Left lung (tissue), 10 donors: ENCODE results near the gene WWTR1. TPM values are rescaled to one million over a fixed set of nuclear protein-coding genes. Genes with fewer than 3 reads are reported as not detected.

Experiments used
- ATAC-seq: fragments of 200-7000 bp; cut with Tn5 transposase; one replicate; pipeline ENCODE4 v1.9.1; 2020; ENCODE audit warnings: moderate library complexity
- DNase-seq, 4 donors: peaks; one replicate each; pipeline ENCODE4 v3.0.0-alpha.2; 2013 to 2020
- H3K27ac ChIP-seq, 2 donors: fragments of 200-600 bp; sonication (generic) in 1 of 2; one replicate each; pipeline versions ENCODE4 v1.5.0 to v1.8.0; 2020 to 2021
- H3K27me3 ChIP-seq, 2 donors: fragments of 200-600 bp; sonication (generic) in 1 of 2; one replicate each; pipeline versions ENCODE4 v1.5.0 to v1.8.0; 2020 to 2021
- H3K36me3 ChIP-seq, 2 donors: fragments of 200-600 bp; sonication (generic) in 1 of 2; one replicate each; pipeline versions ENCODE4 v1.5.0 to v1.8.0; 2020 to 2021
- H3K4me1 ChIP-seq, 2 donors: fragments of 200-600 bp; one replicate each; pipeline ENCODE4 v1.8.0; 2021
- H3K4me3 ChIP-seq, 2 donors: fragments of 200-600 bp; sonication (generic) in 1 of 2; one replicate each; pipeline versions ENCODE4 v1.5.0 to v1.8.0; 2020 to 2021; ENCODE audit warnings: mild to moderate bottlenecking in 1 of 2
- H3K9me3 ChIP-seq, 2 donors: fragments of 200-600 bp; sonication (generic) in 1 of 2; one replicate each; pipeline versions ENCODE4 v1.5.0 to v1.8.0; 2020 to 2021
- intact Hi-C, 2 donors: fragments of 100-400 bp; cut with DNase I; formaldehyde crosslinking; loops; one replicate each; pipeline versions ENCODE4 v1.11.2 to v1.14.2; 2022
- polyA plus RNA-seq, 6 donors: library from polyadenylated mRNA; unstranded; fragments of 120-200 nt; gene quantifications; one replicate each; pipeline ENCODE4 v1.2.1, GENCODE V29; 2013; ENCODE audit not compliant: insufficient read length in 6 of 6
- total RNA-seq, 2 donors: library from RNA; stranded (reverse); fragmentation: NEBNext Ultra II Directional; extraction: Animal tissue kit (Norgen Biotek cat#: 25700); gene quantifications; one replicate each; pipeline ENCODE4 v1.2.1, GENCODE V29; 2021
- TF ChIP-seq, protein P1 (sequence below), 2 donors: fragments of 200-600 bp; sonication (generic) in 1 of 2; IDR thresholded peaks; one replicate each; pipeline versions ENCODE4 v1.5.0 to v1.8.0; 2021; ENCODE audit warnings: antibody characterized with exemption in 2 of 2
- donor health status: DM: no; HTN: yes; CAD: no.
- donor health status: DM: no; HTN: no; CAD: no.

The WWTR1 gene
- total and polyA plus RNA-seq, 8 donors = 74.2 to 124 (median 107) TPM

DNA sequence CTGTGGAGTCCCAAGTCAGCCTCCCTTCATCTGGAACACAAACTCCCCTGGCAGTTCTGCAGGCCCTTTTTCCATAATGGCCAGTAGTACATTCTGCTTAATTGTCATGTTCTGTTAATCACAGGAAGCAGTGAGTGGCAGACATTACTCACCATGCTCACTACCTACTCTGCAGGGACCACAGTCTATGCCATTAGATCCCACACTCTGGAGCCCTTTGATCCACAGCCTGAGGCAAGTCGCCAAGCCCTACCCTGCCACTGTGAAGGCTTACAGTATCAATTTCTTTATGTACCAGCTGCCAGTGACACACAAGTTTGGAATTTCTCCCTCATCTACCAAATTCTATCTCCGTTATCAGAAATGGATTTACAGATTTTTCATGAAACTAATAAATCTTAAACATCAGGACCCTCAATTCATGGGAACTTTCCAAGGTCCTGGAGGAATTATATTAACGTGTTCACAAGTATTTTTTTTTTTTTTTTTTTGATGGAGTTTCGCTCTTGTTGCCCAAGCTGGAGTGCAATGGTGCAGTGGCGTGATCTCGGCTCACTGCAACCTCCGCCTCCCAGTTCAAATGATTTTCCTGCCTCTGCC is 20.6 kb upstream of the WWTR1 start:
- TF ChIP-seq, protein P1, sequence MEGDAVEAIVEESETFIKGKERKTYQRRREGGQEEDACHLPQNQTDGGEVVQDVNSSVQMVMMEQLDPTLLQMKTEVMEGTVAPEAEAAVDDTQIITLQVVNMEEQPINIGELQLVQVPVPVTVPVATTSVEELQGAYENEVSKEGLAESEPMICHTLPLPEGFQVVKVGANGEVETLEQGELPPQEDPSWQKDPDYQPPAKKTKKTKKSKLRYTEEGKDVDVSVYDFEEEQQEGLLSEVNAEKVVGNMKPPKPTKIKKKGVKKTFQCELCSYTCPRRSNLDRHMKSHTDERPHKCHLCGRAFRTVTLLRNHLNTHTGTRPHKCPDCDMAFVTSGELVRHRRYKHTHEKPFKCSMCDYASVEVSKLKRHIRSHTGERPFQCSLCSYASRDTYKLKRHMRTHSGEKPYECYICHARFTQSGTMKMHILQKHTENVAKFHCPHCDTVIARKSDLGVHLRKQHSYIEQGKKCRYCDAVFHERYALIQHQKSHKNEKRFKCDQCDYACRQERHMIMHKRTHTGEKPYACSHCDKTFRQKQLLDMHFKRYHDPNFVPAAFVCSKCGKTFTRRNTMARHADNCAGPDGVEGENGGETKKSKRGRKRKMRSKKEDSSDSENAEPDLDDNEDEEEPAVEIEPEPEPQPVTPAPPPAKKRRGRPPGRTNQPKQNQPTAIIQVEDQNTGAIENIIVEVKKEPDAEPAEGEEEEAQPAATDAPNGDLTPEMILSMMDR (IDR thresholded peaks at IDR 0.05) = no peak
- Histone ChIP-seq H3K36me3 (no peaks in the 10 kb centered on the region), H3K27me3 (no peaks in the 10 kb centered on the region), H3K9me3 (no peaks in the 10 kb centered on the region), H3K4me1 (no peaks in the 10 kb centered on the region), H3K4me3 (no peak overlapping the region), H3K27ac (no peak overlapping the region)
- intact Hi-C loops = no loop called here
- ATAC-seq (no peak), DNase-seq (no peak)

DNA sequence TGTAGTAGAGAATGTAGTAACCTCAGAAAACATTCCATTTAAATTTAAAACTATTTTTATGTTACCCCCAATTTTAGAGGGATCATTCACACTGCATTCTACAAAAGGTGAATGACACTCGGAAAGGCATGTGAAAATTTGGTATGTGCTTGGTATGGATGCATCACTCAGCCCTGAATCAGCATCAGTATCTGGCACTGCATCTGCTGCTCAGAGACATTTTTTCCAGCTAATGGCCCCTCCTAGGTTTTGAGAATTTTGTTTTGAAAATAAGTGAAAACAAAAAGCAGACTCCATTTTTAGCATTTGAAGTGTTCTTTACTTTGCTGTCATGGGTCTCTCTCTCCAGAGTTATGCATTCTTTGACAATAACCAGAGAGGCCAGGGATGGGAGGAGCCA is 15.6 kb upstream of the WWTR1 start:
- ATAC-seq = no peak
- H3K36me3 ChIP-seq = no peaks in the 10 kb centered on the region
- H3K27me3 ChIP-seq = no peaks in the 10 kb centered on the region
- H3K4me3 ChIP-seq = no peak overlapping the region
- TF ChIP-seq, protein P1 (IDR thresholded peaks at IDR 0.05) = no peak
- no peaks in the 10 kb centered on the region for H3K4me1 ChIP-seq
- intact Hi-C loops = no loop called here
- no peak for DNase-seq
- no peak overlapping the region for H3K27ac ChIP-seq
- no peaks in the 10 kb centered on the region for H3K9me3 ChIP-seq

DNA sequence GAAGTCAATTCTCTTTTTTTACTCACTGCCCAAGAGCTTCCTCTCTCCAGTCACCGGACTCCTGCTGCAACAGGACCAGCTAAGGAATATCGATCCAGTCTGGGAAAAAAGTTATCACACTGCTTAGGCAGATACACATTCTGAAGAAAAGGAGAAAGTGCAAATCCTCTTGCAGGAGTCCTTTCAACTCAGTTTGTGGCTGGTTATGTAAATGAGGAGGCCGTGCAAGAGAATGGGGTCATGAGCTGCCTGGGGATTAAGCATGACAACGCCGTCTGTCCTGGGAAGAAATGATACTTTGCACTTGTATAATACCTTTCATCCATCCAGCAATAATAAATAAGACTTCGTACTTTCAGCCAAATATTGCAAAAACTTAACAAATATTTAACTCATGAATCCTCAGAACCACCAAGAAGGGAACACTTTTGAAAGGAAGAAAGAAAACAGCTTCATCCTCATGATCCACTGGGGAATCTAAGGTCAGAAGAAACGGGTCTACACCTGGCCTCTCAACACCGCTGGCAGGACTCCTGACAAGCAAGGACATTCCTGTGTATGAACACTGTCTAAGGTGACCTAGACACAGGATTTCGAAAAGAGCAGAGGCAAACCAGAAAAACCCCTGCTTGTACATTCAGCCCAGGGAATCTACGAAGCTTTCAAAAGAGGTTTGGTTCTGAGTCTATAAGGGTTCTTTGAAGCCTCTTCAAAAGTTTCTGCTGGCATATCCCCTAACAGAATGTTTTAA is 13.1 kb upstream of the WWTR1 start:
- H3K4me1 ChIP-seq = no peaks in the 10 kb centered on the region
- H3K27ac ChIP-seq = no peak overlapping the region
- H3K36me3 ChIP-seq = no peaks in the 10 kb centered on the region
- no peaks in the 10 kb centered on the region for H3K27me3 ChIP-seq
- no peaks in the 10 kb centered on the region for H3K9me3 ChIP-seq
- TF ChIP-seq, protein P1 (IDR thresholded peaks at IDR 0.05) = no peak
- DNase-seq = no peak
- no peak for ATAC-seq
- H3K4me3 ChIP-seq = no peak overlapping the region
- intact Hi-C loops = no loop called here

DNA sequence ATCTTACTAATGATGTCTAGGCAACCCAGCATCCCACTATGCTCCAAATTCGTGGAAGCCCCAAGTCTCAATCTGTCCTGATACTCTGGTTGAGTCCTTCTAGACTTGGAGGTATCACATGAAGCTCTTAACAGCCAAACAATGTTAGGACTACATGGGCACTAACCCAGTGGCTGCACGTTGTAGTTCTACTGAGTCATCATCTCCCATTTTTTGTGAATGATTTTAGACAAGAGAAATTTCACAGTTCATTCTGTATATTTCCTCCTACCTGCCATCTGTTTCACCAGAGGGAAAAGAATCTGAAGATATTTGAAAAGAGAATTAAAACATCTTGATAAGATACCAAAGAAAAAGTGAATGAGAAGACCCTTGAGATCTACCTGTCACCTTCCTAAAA is 9.8 kb upstream of the WWTR1 start:
- no peak for ATAC-seq
- no peaks in the 10 kb centered on the region for H3K36me3 ChIP-seq
- intact Hi-C loops = no loop called here
- no peaks in the 10 kb centered on the region for H3K9me3 ChIP-seq
- H3K27ac ChIP-seq = no peak overlapping the region
- TF ChIP-seq, protein P1 (IDR thresholded peaks at IDR 0.05) = no peak
- no peaks in the 10 kb centered on the region for H3K4me1 ChIP-seq
- H3K27me3 ChIP-seq = peaks cover 0 to 20% of the 10 kb centered on the region in 2 donors
- no peak overlapping the region for H3K4me3 ChIP-seq
- DNase-seq = no peak

DNA sequence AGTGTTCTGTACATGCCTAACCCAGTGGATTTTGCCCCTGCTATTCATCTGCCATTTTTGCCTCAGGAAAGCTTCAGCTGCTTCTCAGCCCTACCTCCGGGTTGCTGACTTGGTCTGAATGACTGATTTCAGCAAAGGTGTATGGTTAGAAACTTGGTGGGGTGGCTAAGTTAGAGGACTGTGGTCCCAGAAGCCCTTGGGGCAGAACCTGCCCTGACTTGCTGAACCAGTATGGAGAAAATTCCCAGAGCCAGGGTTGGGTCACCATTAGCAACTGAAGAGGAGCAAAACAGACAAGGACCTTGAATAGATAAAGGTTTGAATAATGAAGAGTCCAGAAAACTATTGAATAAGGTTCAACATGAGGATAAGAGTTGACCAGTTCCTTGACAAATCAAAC is 6.1 kb upstream of the WWTR1 start:
- TF ChIP-seq, protein P1 (IDR thresholded peaks at IDR 0.05) = no peak
- intact Hi-C loops = no loop called here
- Histone ChIP-seq H3K4me3 (no peak overlapping the region), H3K27ac (no peak overlapping the region), H3K4me1 (peaks cover 0 to 7% of the 10 kb centered on the region in 2 donors), H3K9me3 (no peaks in the 10 kb centered on the region), H3K36me3 (no peaks in the 10 kb centered on the region), H3K27me3 (peaks cover 0 to 51% of the 10 kb centered on the region in 2 donors)
- DNase-seq = no peak
- ATAC-seq = no peak
